Keratinocyte (primary cell): ENCODE data around the gene CCDC88A. TPM values are rescaled to one million over a fixed set of nuclear protein-coding genes. Genes with fewer than 3 reads are reported as not detected.

ENCODE experiments used
- DNase-seq: peaks from one replicate; pipeline ENCODE4 v3.0.0-alpha.2; 2011; ENCODE audit warnings: low read depth, missing footprints, low spot score
- FAIRE-seq: peaks from 2 replicates; lab custom pipeline; 2011; peaks lifted over from hg19 to GRCh38; lab: Jason Lieb, UNC
- H2AFZ ChIP-seq: 2 replicates; pipeline ENCODE4 v1.6.0; 2012; ENCODE audit warnings: low read length, control low read depth, inconsistent platforms; ENCODE audit not compliant: control insufficient read depth
- H3K27ac ChIP-seq: 2 replicates; pipeline ENCODE4 v1.5.1; 2011; ENCODE audit warnings: low read length; ENCODE audit not compliant: control insufficient read depth, insufficient read depth
- H3K27me3 ChIP-seq: 3 replicates; pipeline ENCODE4 v1.6.0; 2011; ENCODE audit warnings: low read length; ENCODE audit not compliant: control insufficient read depth, insufficient read depth; ENCODE audit errors: extremely low read depth
- H3K36me3 ChIP-seq, 2 experiments: 2 replicates in 1 of 2; 3 replicates in 1 of 2; pipeline ENCODE4 v1.5.1; 2011; ENCODE audit warnings: low read length in 2 of 2, mild to moderate bottlenecking in 1 of 2; ENCODE audit not compliant: control insufficient read depth in 2 of 2, insufficient read depth in 2 of 2; ENCODE audit errors: extremely low read depth in 1 of 2
- H3K4me1 ChIP-seq: 3 replicates; pipeline ENCODE4 v1.5.1; 2011; ENCODE audit warnings: low read length; ENCODE audit not compliant: control insufficient read depth, insufficient read depth; ENCODE audit errors: extremely low read depth
- H3K4me2 ChIP-seq: 3 replicates; pipeline ENCODE4 v1.6.0; 2011; ENCODE audit warnings: low read depth, low read length; ENCODE audit not compliant: control insufficient read depth, insufficient read depth; ENCODE audit errors: extremely low read depth
- H3K4me3 ChIP-seq, 3 experiments: fragments of 200-600 bp in 1 of 3; sonication (generic) in 1 of 3; 2 replicates in 2 of 3; 3 replicates in 1 of 3; pipeline ENCODE4 v1.5.1; 2011 to 2016; ENCODE audit warnings: low read length in 3 of 3, mild to moderate bottlenecking in 3 of 3, control low read depth in 2 of 3, inconsistent platforms in 1 of 3, low read depth in 1 of 3, mixed read lengths in 1 of 3, mixed run types in 1 of 3, moderate library complexity in 1 of 3; ENCODE audit not compliant: control insufficient read depth in 2 of 3, insufficient read depth in 2 of 3; ENCODE audit errors: extremely low read depth in 1 of 3
- H3K79me2 ChIP-seq: 2 replicates; pipeline ENCODE4 v1.6.0; 2012; ENCODE audit warnings: low read length; ENCODE audit not compliant: control insufficient read depth, insufficient read depth
- H3K9ac ChIP-seq: 3 replicates; pipeline ENCODE4 v1.6.0; 2011; ENCODE audit warnings: low read length; ENCODE audit not compliant: control insufficient read depth, insufficient read depth; ENCODE audit errors: extremely low read depth
- H3K9me1 ChIP-seq: 3 replicates; pipeline ENCODE4 v1.6.0; 2011; ENCODE audit warnings: low read length; ENCODE audit not compliant: control insufficient read depth, insufficient read depth; ENCODE audit errors: extremely low read depth
- H3K9me3 ChIP-seq: 2 replicates; pipeline ENCODE4 v1.5.1; 2012; ENCODE audit warnings: low read depth, low read length; ENCODE audit not compliant: control insufficient read depth
- H4K20me1 ChIP-seq: 3 replicates; pipeline ENCODE4 v1.6.0; 2011; ENCODE audit warnings: low read length; ENCODE audit not compliant: control insufficient read depth, insufficient read depth; ENCODE audit errors: extremely low read depth
- EZH2 ChIP-seq: IDR thresholded peaks from one replicate; pipeline ENCODE4 v1.6.1; 2012; ENCODE audit warnings: inconsistent platforms, mild to moderate bottlenecking, low read length, moderate library complexity
- dilution Hi-C: fragments of 300-500 bp; cut with MboI; formaldehyde crosslinking; loops from one replicate; pipeline ENCODE4 v1.7.0; 2020; ENCODE audit warnings: low sequenced_read_pairs; ENCODE audit not compliant: extremely low pct_ligation_motif_present
- polyA plus RNA-seq, 5 experiments: library from polyadenylated mRNA; depleted of rRNA in 3 of 5; stranded (reverse) in 3 of 5; stranded (forward) in 1 of 5; unstranded in 1 of 5; fragments of >200 nt; gene quantifications; 1 replicate in 1 of 5; 2 replicates in 3 of 5; 3 replicates in 1 of 5; pipeline versions ENCODE4 v1.2.1 to v1.2.3, GENCODE V29; 2011 to 2012; ENCODE audit warnings: missing spikeins in 2 of 5, low read depth in 1 of 5, low replicate concordance in 1 of 5
- TF ChIP-seq, protein P1 (sequence below), 3 experiments: IDR thresholded peaks in 1 of 3; conservative IDR thresholded peaks in 1 of 3; optimal IDR thresholded peaks in 1 of 3; 2 replicates in 2 of 3; 3 replicates in 1 of 3; pipeline versions ENCODE3 to v1.5.1; 2011; ENCODE audit warnings: low read length in 3 of 3, mild to moderate bottlenecking in 3 of 3, moderate library complexity in 2 of 3, control low read depth in 1 of 3, inconsistent platforms in 1 of 3; ENCODE audit not compliant: insufficient read depth in 2 of 3; ENCODE audit errors: extremely low read depth in 1 of 3

Gene CCDC88A
- polyA plus RNA-seq, 1 donor (not counting 4 experiments of a cell fraction or from before 2014, with no cell fraction given) = 21.3 TPM

DNA sequence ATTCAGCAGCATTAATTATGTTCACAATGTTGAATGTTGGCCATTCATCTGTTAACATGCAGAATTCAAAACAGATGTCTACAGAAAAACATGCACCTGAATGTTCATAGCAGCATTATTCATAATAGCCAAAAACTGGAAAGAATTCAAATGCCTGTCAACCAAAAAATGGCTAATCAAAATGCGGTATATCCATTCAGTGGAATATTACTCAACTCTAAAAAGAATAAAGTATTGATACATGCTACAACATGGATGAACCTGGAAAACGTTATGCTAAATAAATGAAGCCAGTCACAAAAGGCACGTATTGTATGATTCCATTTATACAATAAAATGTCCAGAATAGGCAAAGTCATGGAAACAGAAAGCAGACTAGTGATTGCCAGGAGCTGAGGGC is 68.0 kb downstream of the CCDC88A start:
- H3K79me2 ChIP-seq = no peaks in the 10 kb centered on the region
- no peak overlapping the region for H3K4me3 ChIP-seq

DNA sequence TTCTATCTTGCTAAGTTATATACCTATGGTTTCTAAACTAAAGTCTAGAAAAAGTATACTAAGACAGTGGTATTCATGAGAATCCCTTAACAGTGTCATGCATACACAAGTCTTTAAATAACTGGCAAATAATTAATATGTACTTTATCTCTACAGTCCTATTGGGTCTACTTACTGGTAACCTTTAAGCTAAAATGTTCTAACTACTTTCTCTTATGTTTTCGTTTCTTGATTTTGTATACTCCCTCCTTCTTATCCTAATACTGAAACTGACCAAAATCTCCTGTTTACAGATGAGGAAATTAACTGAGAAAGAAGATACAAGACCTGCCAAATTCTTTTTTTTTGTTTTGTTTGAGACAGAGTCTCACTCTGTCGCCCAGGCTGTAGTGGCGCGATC is 74.6 kb downstream of the CCDC88A start:
- no peaks in the 10 kb centered on the region for H3K79me2 ChIP-seq
- no peak for DNase-seq
- no peak overlapping the region for H3K4me2 ChIP-seq
- H3K36me3 ChIP-seq = peaks cover 0 to 2% of the 10 kb centered on the region in 2 experiments
- no peak overlapping the region for H3K27ac ChIP-seq
- dilution Hi-C loops = no loop called here
- H3K9ac ChIP-seq = no peak overlapping the region
- H3K4me3 ChIP-seq = no peak overlapping the region
- TF ChIP-seq, protein P1, sequence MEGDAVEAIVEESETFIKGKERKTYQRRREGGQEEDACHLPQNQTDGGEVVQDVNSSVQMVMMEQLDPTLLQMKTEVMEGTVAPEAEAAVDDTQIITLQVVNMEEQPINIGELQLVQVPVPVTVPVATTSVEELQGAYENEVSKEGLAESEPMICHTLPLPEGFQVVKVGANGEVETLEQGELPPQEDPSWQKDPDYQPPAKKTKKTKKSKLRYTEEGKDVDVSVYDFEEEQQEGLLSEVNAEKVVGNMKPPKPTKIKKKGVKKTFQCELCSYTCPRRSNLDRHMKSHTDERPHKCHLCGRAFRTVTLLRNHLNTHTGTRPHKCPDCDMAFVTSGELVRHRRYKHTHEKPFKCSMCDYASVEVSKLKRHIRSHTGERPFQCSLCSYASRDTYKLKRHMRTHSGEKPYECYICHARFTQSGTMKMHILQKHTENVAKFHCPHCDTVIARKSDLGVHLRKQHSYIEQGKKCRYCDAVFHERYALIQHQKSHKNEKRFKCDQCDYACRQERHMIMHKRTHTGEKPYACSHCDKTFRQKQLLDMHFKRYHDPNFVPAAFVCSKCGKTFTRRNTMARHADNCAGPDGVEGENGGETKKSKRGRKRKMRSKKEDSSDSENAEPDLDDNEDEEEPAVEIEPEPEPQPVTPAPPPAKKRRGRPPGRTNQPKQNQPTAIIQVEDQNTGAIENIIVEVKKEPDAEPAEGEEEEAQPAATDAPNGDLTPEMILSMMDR (optimal IDR thresholded peaks at IDR 0.05 in 1 of 3, IDR thresholded peaks at IDR 0.05 in 1 of 3, conservative IDR thresholded peaks at IDR 0.05 in 1 of 3; ENCODE audit: extremely low read depth in 1 of 3, insufficient read depth in 2 of 3, low read length in 3 of 3) = no peak
- TF ChIP-seq EZH2 = no peak
- no peaks in the 10 kb centered on the region for H3K27me3 ChIP-seq
- H2AFZ ChIP-seq = no peak overlapping the region
- no peaks in the 10 kb centered on the region for H3K9me1 ChIP-seq
- no peaks in the 10 kb centered on the region for H4K20me1 ChIP-seq
- FAIRE-seq = no peak
- H3K9me3 ChIP-seq = no peaks in the 10 kb centered on the region
- no peaks in the 10 kb centered on the region for H3K4me1 ChIP-seq

More for the DNA sequence above, 68.0 kb downstream of the CCDC88A start:
- Histone ChIP-seq H3K4me2 (no peak overlapping the region), H2AFZ (no peak overlapping the region), H3K9ac (no peak overlapping the region), H3K9me1 (no peaks in the 10 kb centered on the region), H3K9me3 (no peaks in the 10 kb centered on the region), H3K27ac (no peak overlapping the region), H4K20me1 (no peaks in the 10 kb centered on the region), H3K27me3 (no peaks in the 10 kb centered on the region), H3K4me1 (no peaks in the 10 kb centered on the region), H3K36me3 (peaks cover 0 to 5% of the 10 kb centered on the region in 2 experiments)
- DNase-seq (no peak), FAIRE-seq (no peak)
- TF ChIP-seq EZH2 = no peak
- TF ChIP-seq, protein P1 (optimal IDR thresholded peaks at IDR 0.05 in 1 of 3, IDR thresholded peaks at IDR 0.05 in 1 of 3, conservative IDR thresholded peaks at IDR 0.05 in 1 of 3; ENCODE audit: extremely low read depth in 1 of 3, insufficient read depth in 2 of 3, low read length in 3 of 3) = no peak
- dilution Hi-C loops = no loop called here
